CD14-positive monocyte (primary cell): Measurements from ENCODE around the gene MED15. TPM values are rescaled to one million over a fixed set of nuclear protein-coding genes. Genes with fewer than 3 reads are reported as not detected.
A peak's percentile ranks its signal among the peaks of the same experiment; 100 is the strongest.

Experiments used
- DNase-seq, 3 donors: peaks; one replicate each; pipeline ENCODE4 v3.0.0-alpha.2; 2011 to 2022
- H2AFZ ChIP-seq: 2 replicates; pipeline ENCODE4 v1.6.0; 2012; ENCODE audit warnings: mild to moderate bottlenecking, low read depth, low read length, inconsistent platforms; ENCODE audit not compliant: insufficient read depth, poor library complexity, severe bottlenecking
- H3K27ac ChIP-seq, 2 donors: 1 replicate in 1 of 2; 2 replicates in 1 of 2; pipeline ENCODE4 v1.5.1; 2012 to 2013; ENCODE audit warnings: low read length in 2 of 2, control low read depth in 1 of 2, inconsistent platforms in 1 of 2, low read depth in 1 of 2, mild to moderate bottlenecking in 1 of 2
- H3K27me3 ChIP-seq, 2 donors: one replicate each; pipeline versions ENCODE4 v1.6.0 to v1.6.1; 2011 to 2013; ENCODE audit warnings: low read length in 2 of 2; ENCODE audit not compliant: control insufficient read depth in 2 of 2, insufficient read depth in 2 of 2
- H3K36me3 ChIP-seq, 2 donors: replicated peaks in 1 of 2; 1 replicate in 1 of 2; 2 replicates in 1 of 2; pipeline versions ENCODE4 v1.5.1 to v1.6.1; 2012 to 2013; ENCODE audit warnings: low read length in 2 of 2, control low read depth in 1 of 2, inconsistent platforms in 1 of 2, mild to moderate bottlenecking in 1 of 2; ENCODE audit not compliant: insufficient read depth in 2 of 2, control insufficient read depth in 1 of 2
- H3K4me1 ChIP-seq, 2 donors: 1 replicate in 1 of 2; 2 replicates in 1 of 2; pipeline versions ENCODE4 v1.5.1 to v1.6.1; 2012 to 2013; ENCODE audit warnings: low read length in 2 of 2, control low read depth in 1 of 2, inconsistent platforms in 1 of 2, mild to moderate bottlenecking in 1 of 2, moderate library complexity in 1 of 2; ENCODE audit not compliant: insufficient read depth in 2 of 2, control insufficient read depth in 1 of 2
- H3K4me2 ChIP-seq: replicated peaks from 2 replicates; pipeline ENCODE3; 2012; ENCODE audit warnings: low read length, moderate library complexity, mild to moderate bottlenecking; ENCODE audit not compliant: poor library complexity, severe bottlenecking; ENCODE audit errors: extremely low read depth
- H3K4me3 ChIP-seq, 3 experiments: fragments of 200-600 bp in 1 of 3; sonication (generic) in 1 of 3; replicated peaks in 1 of 3; 1 replicate in 2 of 3; 2 replicates in 1 of 3; pipeline ENCODE4 v1.5.1; 2011 to 2013; ENCODE audit warnings: low read length in 3 of 3, mild to moderate bottlenecking in 3 of 3, control low read depth in 2 of 3, low read depth in 2 of 3, inconsistent platforms in 1 of 3, moderate library complexity in 1 of 3
- H3K79me2 ChIP-seq: 2 replicates; pipeline ENCODE4 v1.6.0; 2012; ENCODE audit warnings: mild to moderate bottlenecking, control low read depth, inconsistent platforms, low read length, moderate library complexity; ENCODE audit not compliant: insufficient read depth
- H3K9ac ChIP-seq: 2 replicates; pipeline ENCODE4 v1.6.0; 2017; ENCODE audit warnings: low read length, mild to moderate bottlenecking; ENCODE audit not compliant: insufficient read depth, poor library complexity, severe bottlenecking
- H3K9me3 ChIP-seq, 2 donors: replicated peaks in 1 of 2; 1 replicate in 1 of 2; 2 replicates in 1 of 2; pipeline versions ENCODE4 v1.5.1 to v1.6.1; 2012 to 2013; ENCODE audit warnings: low read length in 2 of 2, control low read depth in 1 of 2; ENCODE audit not compliant: control insufficient read depth in 1 of 2, insufficient read depth in 1 of 2
- H4K20me1 ChIP-seq: 2 replicates; pipeline ENCODE4 v1.6.0; 2012; ENCODE audit warnings: mild to moderate bottlenecking, low read length, control low read depth, moderate library complexity; ENCODE audit not compliant: insufficient read depth
- H3K27ac Mint-ChIP-seq, 7 donors: one replicate each; pipeline ENCODE4 v1.8.0; 2020; ENCODE audit warnings: mild to moderate bottlenecking in 7 of 7, mixed read lengths in 7 of 7, moderate library complexity in 6 of 7, inconsistent platforms in 2 of 7
- H3K27me3 Mint-ChIP-seq, 3 donors: one replicate each; pipeline ENCODE4 v1.8.0; 2021 to 2022; ENCODE audit warnings: low read depth in 3 of 3, mild to moderate bottlenecking in 3 of 3, mixed read lengths in 3 of 3, moderate library complexity in 3 of 3, inconsistent platforms in 1 of 3
- H3K36me3 Mint-ChIP-seq, 2 donors: one replicate each; pipeline ENCODE4 v1.8.0; 2020; ENCODE audit warnings: mixed read lengths in 2 of 2, inconsistent platforms in 1 of 2, mild to moderate bottlenecking in 1 of 2
- H3K4me1 Mint-ChIP-seq: one replicate; pipeline ENCODE4 v1.8.0; 2020; ENCODE audit warnings: mild to moderate bottlenecking, mixed read lengths
- H3K4me3 Mint-ChIP-seq, 2 donors: one replicate each; pipeline ENCODE4 v1.8.0; 2020; ENCODE audit warnings: mild to moderate bottlenecking in 2 of 2, mixed read lengths in 2 of 2, moderate library complexity in 1 of 2
- H3K9me3 Mint-ChIP-seq, 7 donors: one replicate each; pipeline ENCODE4 v1.8.0; 2020 to 2022; ENCODE audit warnings: mixed read lengths in 7 of 7, mild to moderate bottlenecking in 6 of 7, moderate library complexity in 6 of 7, inconsistent platforms in 2 of 7
- CTCF ChIP-seq: fragments of 200-600 bp; IDR thresholded peaks from one replicate; pipeline ENCODE4 v1.8.0; 2022; ENCODE audit warnings: antibody characterized with exemption, mild to moderate bottlenecking
- WGBS: methylation state at CpG from one replicate; pipeline ENCODE4 v1.1.5; 2013; ENCODE audit warnings: missing lambda C conversion rate; ENCODE audit not compliant: insufficient coverage; 5-methylcytosine and 5-hydroxymethylcytosine counted together
- intact Hi-C, 2 donors: fragments of 100-400 bp; cut with micrococcal nuclease; formaldehyde crosslinking; loops; one replicate each; pipeline versions ENCODE4 v1.15.0 to v1.15.1; 2023
- polyA plus RNA-seq, 3 donors: library from polyadenylated mRNA; depleted of rRNA in 1 of 3; unstranded in 2 of 3; stranded (reverse) in 1 of 3; fragments of 300-500 nt in 2 of 3; fragments of >200 nt in 1 of 3; fragmentation: Illumina TruSeq in 2 of 3; gene quantifications; 1 replicate in 2 of 3; 2 replicates in 1 of 3; pipeline ENCODE4 v1.2.3, GENCODE V29; 2012 to 2021

Gene MED15
- polyA plus RNA-seq, 3 donors, result 10.0 to 126 (median 17.8) TPM

- intact Hi-C loops, result no loop called here
- DNase-seq, result no peak
- Histone ChIP-seq H3K27ac (no peak overlapping the region), H3K4me1 (no peaks in the 10 kb centered on the region), H3K79me2 (no peaks in the 10 kb centered on the region), H3K36me3 (peaks cover 53 to 55% of the 10 kb centered on the region in 2 donors), H2AFZ (no peak overlapping the region), H4K20me1 (peaks cover 44% of the 10 kb centered on the region), H3K9ac (no peak overlapping the region), H3K4me3 (no peak overlapping the region), H3K4me2 (no peak overlapping the region), H3K27me3 (no peaks in the 10 kb centered on the region), H3K9me3 (no peaks in the 10 kb centered on the region)
- TF ChIP-seq CTCF, result no peak
- H3K36me3 Mint-ChIP-seq, result peaks cover 48 to 52% of the 10 kb centered on the region in 2 donors
- 96% methylated on average over 13 of the region's 17 CpGs for WGBS
- H3K4me1 Mint-ChIP-seq, result no peaks in the 10 kb centered on the region
- no peaks in the 10 kb centered on the region for H3K27me3 Mint-ChIP-seq
- H3K9me3 Mint-ChIP-seq, result no peaks in the 10 kb centered on the region
- H3K27ac Mint-ChIP-seq, result peak overlapping the region in 3 of 7 donors; percentile 20 to 50 (median 36)
- H3K4me3 Mint-ChIP-seq, result no peak overlapping the region
These were observed 80.0 kb downstream of the MED15 start for GRCh38 chr22:20587206-20587958.

- Histone ChIP-seq H3K4me1 (no peaks in the 10 kb centered on the region), H3K9ac (no peak overlapping the region), H3K27ac (no peak overlapping the region), H4K20me1 (peaks cover 40% of the 10 kb centered on the region), H3K27me3 (no peaks in the 10 kb centered on the region), H3K4me3 (no peak overlapping the region), H3K4me2 (no peak overlapping the region), H3K79me2 (no peaks in the 10 kb centered on the region), H3K36me3 (peaks cover 44 to 46% of the 10 kb centered on the region in 2 donors), H3K9me3 (no peaks in the 10 kb centered on the region), H2AFZ (no peak overlapping the region)
- no peak for TF ChIP-seq CTCF
- Mint-ChIP-seq H3K4me1 (no peaks in the 10 kb centered on the region), H3K36me3 (peaks cover 42 to 43% of the 10 kb centered on the region in 2 donors), H3K9me3 (no peaks in the 10 kb centered on the region), H3K27me3 (no peaks in the 10 kb centered on the region), H3K4me3 (no peak overlapping the region), H3K27ac (peak overlapping the region in 1 of 7 donors; percentile 73)
- DNase-seq, result no peak
- WGBS, result 94% methylated on average over 7 of the region's 7 CpGs
- intact Hi-C loops, result no loop called here
These were observed 80.9 kb downstream of the MED15 start for GRCh38 chr22:20588092-20588842.
